ENCODE measurements around the gene OTC.

OTC gene

GRCh38 chrX:38382663-38383062, 30.3 kb downstream of the OTC start:
- no peaks in the 10 kb centered on the region for H3K36me3 ChIP-seq (ENCODE audit: insufficient read depth, low read length)
- no peak overlapping the region for H3K9ac ChIP-seq (ENCODE audit: low read length)
- H3K27ac ChIP-seq (ENCODE audit: low read depth, low read length, poor library complexity, severe bottlenecking): no peak overlapping the region
- TF ChIP-seq EZH2 (IDR thresholded peaks at IDR 0.05; ENCODE audit: borderline replicate concordance, low read length): no peak
- TF ChIP-seq, protein P1, sequence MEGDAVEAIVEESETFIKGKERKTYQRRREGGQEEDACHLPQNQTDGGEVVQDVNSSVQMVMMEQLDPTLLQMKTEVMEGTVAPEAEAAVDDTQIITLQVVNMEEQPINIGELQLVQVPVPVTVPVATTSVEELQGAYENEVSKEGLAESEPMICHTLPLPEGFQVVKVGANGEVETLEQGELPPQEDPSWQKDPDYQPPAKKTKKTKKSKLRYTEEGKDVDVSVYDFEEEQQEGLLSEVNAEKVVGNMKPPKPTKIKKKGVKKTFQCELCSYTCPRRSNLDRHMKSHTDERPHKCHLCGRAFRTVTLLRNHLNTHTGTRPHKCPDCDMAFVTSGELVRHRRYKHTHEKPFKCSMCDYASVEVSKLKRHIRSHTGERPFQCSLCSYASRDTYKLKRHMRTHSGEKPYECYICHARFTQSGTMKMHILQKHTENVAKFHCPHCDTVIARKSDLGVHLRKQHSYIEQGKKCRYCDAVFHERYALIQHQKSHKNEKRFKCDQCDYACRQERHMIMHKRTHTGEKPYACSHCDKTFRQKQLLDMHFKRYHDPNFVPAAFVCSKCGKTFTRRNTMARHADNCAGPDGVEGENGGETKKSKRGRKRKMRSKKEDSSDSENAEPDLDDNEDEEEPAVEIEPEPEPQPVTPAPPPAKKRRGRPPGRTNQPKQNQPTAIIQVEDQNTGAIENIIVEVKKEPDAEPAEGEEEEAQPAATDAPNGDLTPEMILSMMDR (IDR thresholded peaks at IDR 0.05; ENCODE audit: low read length): no peak
- H3K9me3 ChIP-seq (ENCODE audit: low read length): no peaks in the 10 kb centered on the region
- no peaks in the 10 kb centered on the region for H3F3A ChIP-seq (ENCODE audit: insufficient read depth, low read length)
- H3K4me1 ChIP-seq (ENCODE audit: insufficient read depth, low read length, severe bottlenecking): no peaks in the 10 kb centered on the region
- H3K79me2 ChIP-seq (ENCODE audit: insufficient read depth, low read length): no peaks in the 10 kb centered on the region
- no peaks in the 10 kb centered on the region for H4K20me1 ChIP-seq (ENCODE audit: insufficient read depth, low read length)
- no peak overlapping the region for H3K4me3 ChIP-seq (ENCODE audit: low read depth, low read length, poor library complexity, severe bottlenecking)
- no peaks in the 10 kb centered on the region for H3K9me2 ChIP-seq (ENCODE audit: low read depth, low read length)
- no peaks in the 10 kb centered on the region for H3K27me3 ChIP-seq (ENCODE audit: insufficient read depth, low read length)
- H2AFZ ChIP-seq (ENCODE audit: low read length): no peak overlapping the region
- H3K4me2 ChIP-seq (ENCODE audit: low read length): no peak overlapping the region

DNA sequence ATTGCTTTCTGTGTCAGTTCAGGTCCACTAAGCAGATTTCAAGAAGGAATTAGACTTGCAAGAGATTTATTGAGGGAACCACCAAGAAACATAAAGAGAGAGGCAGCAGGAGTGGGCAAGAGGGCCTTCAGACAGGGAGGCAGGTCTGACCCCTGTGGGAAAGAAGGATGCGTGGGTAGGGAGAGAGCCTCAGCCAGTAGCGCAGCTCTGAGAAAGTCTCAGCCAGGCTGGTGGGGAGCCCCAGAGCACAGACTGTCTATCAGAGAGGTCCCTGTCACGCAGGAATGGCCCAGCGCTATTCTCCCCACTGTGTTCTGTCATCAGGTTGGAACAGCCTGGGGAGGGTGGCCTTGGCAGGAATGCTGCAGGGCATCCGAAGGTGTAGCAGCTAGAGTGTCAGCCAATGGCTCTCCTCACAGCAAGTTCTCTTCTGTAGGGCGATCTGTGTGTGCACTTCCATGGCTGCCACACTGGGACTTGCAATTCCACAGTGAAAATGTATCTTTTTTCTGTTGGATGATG, 48.0 kb downstream of the OTC start:
- Histone ChIP-seq H2AFZ (ENCODE audit: low read length) (no peak overlapping the region), H3K27ac (ENCODE audit: low read depth, low read length, poor library complexity, severe bottlenecking) (no peak overlapping the region), H3K9me3 (ENCODE audit: low read length) (no peaks in the 10 kb centered on the region), H3K4me1 (ENCODE audit: insufficient read depth, low read length, severe bottlenecking) (no peaks in the 10 kb centered on the region), H3K9ac (ENCODE audit: low read length) (no peak overlapping the region), H3K27me3 (ENCODE audit: insufficient read depth, low read length) (no peaks in the 10 kb centered on the region), H3K4me2 (ENCODE audit: low read length) (no peak overlapping the region), H4K20me1 (ENCODE audit: insufficient read depth, low read length) (no peaks in the 10 kb centered on the region), H3K36me3 (ENCODE audit: insufficient read depth, low read length) (no peaks in the 10 kb centered on the region), H3F3A (ENCODE audit: insufficient read depth, low read length) (no peaks in the 10 kb centered on the region), H3K9me2 (ENCODE audit: low read depth, low read length) (no peaks in the 10 kb centered on the region), H3K79me2 (ENCODE audit: insufficient read depth, low read length) (no peaks in the 10 kb centered on the region), H3K4me3 (ENCODE audit: low read depth, low read length, poor library complexity, severe bottlenecking) (no peak overlapping the region)
- TF ChIP-seq, protein P1 (IDR thresholded peaks at IDR 0.05; ENCODE audit: low read length): no peak
- TF ChIP-seq EZH2 (IDR thresholded peaks at IDR 0.05; ENCODE audit: borderline replicate concordance, low read length): no peak

DNA sequence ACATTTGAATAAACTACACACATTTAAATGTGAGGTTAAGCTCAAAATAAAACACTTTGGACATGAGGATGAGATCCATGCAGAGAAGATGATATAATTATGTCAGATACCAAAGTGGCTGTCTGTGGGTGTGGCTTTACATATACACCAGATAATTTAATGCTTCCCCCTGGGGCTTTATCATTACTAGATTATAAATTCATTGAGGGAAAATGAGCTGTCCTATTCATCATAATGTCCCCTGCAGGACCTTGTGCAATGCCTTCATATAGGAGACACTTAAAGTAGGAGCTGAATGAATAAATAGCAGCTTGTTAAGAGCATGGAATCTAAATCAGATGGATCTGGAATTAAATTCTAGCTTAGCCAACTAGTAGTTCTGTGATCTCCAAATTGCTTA, 49.7 kb downstream of the OTC start:
- H3K36me3 ChIP-seq (ENCODE audit: insufficient read depth, low read length): no peaks in the 10 kb centered on the region
- H3K9me2 ChIP-seq (ENCODE audit: low read depth, low read length): no peaks in the 10 kb centered on the region
- H3K9me3 ChIP-seq (ENCODE audit: low read length): no peaks in the 10 kb centered on the region
- no peak overlapping the region for H2AFZ ChIP-seq (ENCODE audit: low read length)
- no peak overlapping the region for H3K27ac ChIP-seq (ENCODE audit: low read depth, low read length, poor library complexity, severe bottlenecking)
- H4K20me1 ChIP-seq (ENCODE audit: insufficient read depth, low read length): no peaks in the 10 kb centered on the region
- H3K4me3 ChIP-seq (ENCODE audit: low read depth, low read length, poor library complexity, severe bottlenecking): no peak overlapping the region
- H3K4me1 ChIP-seq (ENCODE audit: insufficient read depth, low read length, severe bottlenecking): no peaks in the 10 kb centered on the region
- no peaks in the 10 kb centered on the region for H3K27me3 ChIP-seq (ENCODE audit: insufficient read depth, low read length)
- H3F3A ChIP-seq (ENCODE audit: insufficient read depth, low read length): no peaks in the 10 kb centered on the region
- TF ChIP-seq EZH2 (IDR thresholded peaks at IDR 0.05; ENCODE audit: borderline replicate concordance, low read length): no peak
- TF ChIP-seq, protein P1 (IDR thresholded peaks at IDR 0.05; ENCODE audit: low read length): no peak
- H3K4me2 ChIP-seq (ENCODE audit: low read length): no peak overlapping the region
- H3K79me2 ChIP-seq (ENCODE audit: insufficient read depth, low read length): no peaks in the 10 kb centered on the region
- H3K9ac ChIP-seq (ENCODE audit: low read length): no peak overlapping the region
